Measurements from ENCODE around the gene PDE6G. TPM values are rescaled to one million over a fixed set of nuclear protein-coding genes. Genes with fewer than 3 reads are reported as not detected.

PDE6G gene
- total and polyA plus RNA-seq, 2 of the 13 experiments (the other 11 are each of a cell fraction or from before 2014, with no cell fraction given): 1.4 to 6.7 TPM

- TF ChIP-seq PLSCR1 (CRISPR knock-in tag; IDR thresholded peaks at IDR 0.05; ENCODE audit: borderline replicate concordance) (0 out of 2 replicates have a peak, but pooled peaks have one; percentile 14), DMTF1 (CRISPR knock-in tag; IDR thresholded peaks at IDR 0.05) (no peak), CREM (IDR thresholded peaks at IDR 0.05) (peak; percentile 94), CREM (CRISPR knock-in tag; IDR thresholded peaks at IDR 0.05) (peak; percentile 73; the same call in 1 of the 2 replicates), ZNF10 (CRISPR knock-in tag; IDR thresholded peaks at IDR 0.05; ENCODE audit: borderline replicate concordance, low read depth) (no peak), HBP1 (CRISPR knock-in tag; IDR thresholded peaks at IDR 0.05; ENCODE audit: low read depth) (peak; percentile 96), SMAD1 (CRISPR knock-in tag; IDR thresholded peaks at IDR 0.05; ENCODE audit: borderline replicate concordance, low read depth) (peak; percentile 91; the same call in 1 of the 2 replicates), ZXDC (CRISPR knock-in tag; IDR thresholded peaks at IDR 0.05) (0 out of 2 replicates have a peak, but pooled peaks have one; percentile 52), ISX (CRISPR knock-in tag; conservative IDR thresholded peaks at IDR 0.05) (no peak), MXD3 (CRISPR knock-in tag; IDR thresholded peaks at IDR 0.05) (peak; percentile 97), NFAT5 (CRISPR knock-in tag; IDR thresholded peaks at IDR 0.05) (no peak), NKX3-1 (CRISPR knock-in tag; IDR thresholded peaks at IDR 0.05) (peak; percentile 95)
These were observed 46.8 kb upstream of the PDE6G start, which contains the start of gene MRPL12 (continued) for GRCh38 chr17:81702934-81703746.
